HL-60 (cell line): ENCODE data around the gene ASCL2.
A peak's percentile ranks its signal among the peaks of the same experiment; 100 is the strongest.

Source experiments
- DNase-seq, 2 experiments: peaks; one replicate each; pipeline ENCODE4 v3.0.0-alpha.2; 2010 to 2020; ENCODE audit warnings: low read depth in 1 of 2, low spot score in 1 of 2
- H3K27ac ChIP-seq: fragments of 250-450 bp; sonication (Bioruptor Pico); replicated peaks from 2 replicates; pipeline ENCODE4 v1.5.1; 2020; ENCODE audit warnings: mild to moderate bottlenecking, moderate library complexity
- H3K27me3 ChIP-seq: fragments of 250-450 bp; sonication (Bioruptor Pico); 2 replicates; pipeline ENCODE4 v1.5.1; 2021; ENCODE audit warnings: mild to moderate bottlenecking, moderate library complexity; ENCODE audit not compliant: insufficient read depth, poor library complexity, severe bottlenecking
- H3K4me3 ChIP-seq: replicated peaks from 2 replicates; pipeline ENCODE4 v1.5.1; 2011; ENCODE audit warnings: mild to moderate bottlenecking, control low read depth, low read length; ENCODE audit not compliant: insufficient read depth
- CTCF ChIP-seq: IDR thresholded peaks from one replicate; pipeline ENCODE4 v1.5.1; 2011; ENCODE audit warnings: low read length, control low read depth, inconsistent platforms; ENCODE audit not compliant: insufficient read depth
- GABPA ChIP-seq: IDR thresholded peaks from 2 replicates; pipeline ENCODE4 v1.6.1; 2012; ENCODE audit warnings: low read depth
- POLR2AphosphoS5 ChIP-seq: IDR thresholded peaks from 2 replicates; pipeline ENCODE4 v1.6.1; 2012; ENCODE audit warnings: low read depth
- REST ChIP-seq: IDR thresholded peaks from 2 replicates; pipeline ENCODE4 v1.6.1; 2012; ENCODE audit warnings: low read depth; ENCODE audit not compliant: insufficient replicate concordance
- SPI1 ChIP-seq: IDR thresholded peaks from 2 replicates; pipeline ENCODE4 v1.6.1; 2012; ENCODE audit warnings: low read depth, mild to moderate bottlenecking, borderline replicate concordance

Gene ASCL2

GRCh38 chr11:2221024-2221423 lies 49.4 kb downstream of the ASCL2 start:
- no peak overlapping the region for H3K4me3 ChIP-seq
- peaks cover 4% of the 10 kb centered on the region for H3K27me3 ChIP-seq
- no peak overlapping the region for H3K27ac ChIP-seq
- no peak for DNase-seq
- TF ChIP-seq REST (no peak), POLR2AphosphoS5 (no peak), CTCF (no peak), GABPA (no peak), SPI1 (no peak)

- Histone ChIP-seq H3K27me3 (peaks cover 4% of the 10 kb centered on the region), H3K4me3 (no peak overlapping the region)
- DNase-seq: peak in 1 of 2 experiments; percentile 31
Measured at GRCh38 chr11:2220173-2220771, 50.1 kb downstream of the ASCL2 start.

More at GRCh38 chr11:2220173-2220771, 50.1 kb downstream of the ASCL2 start:
- TF ChIP-seq POLR2AphosphoS5 (no peak), CTCF (no peak), REST (no peak), SPI1 (no peak), GABPA (no peak)
- no peak overlapping the region for H3K27ac ChIP-seq
